NT2/D1 (cell line): ENCODE data around the gene RBMS3.

ENCODE experiments used
- YY1 ChIP-seq: IDR thresholded peaks from 2 replicates; pipeline ENCODE4 v1.6.1; 2011; ENCODE audit not compliant: insufficient read length, insufficient read depth
- ZNF274 ChIP-seq: IDR thresholded peaks from 2 replicates; pipeline ENCODE4 v1.6.1; 2011; ENCODE audit warnings: mild to moderate bottlenecking, low read depth, low read length

DNA sequence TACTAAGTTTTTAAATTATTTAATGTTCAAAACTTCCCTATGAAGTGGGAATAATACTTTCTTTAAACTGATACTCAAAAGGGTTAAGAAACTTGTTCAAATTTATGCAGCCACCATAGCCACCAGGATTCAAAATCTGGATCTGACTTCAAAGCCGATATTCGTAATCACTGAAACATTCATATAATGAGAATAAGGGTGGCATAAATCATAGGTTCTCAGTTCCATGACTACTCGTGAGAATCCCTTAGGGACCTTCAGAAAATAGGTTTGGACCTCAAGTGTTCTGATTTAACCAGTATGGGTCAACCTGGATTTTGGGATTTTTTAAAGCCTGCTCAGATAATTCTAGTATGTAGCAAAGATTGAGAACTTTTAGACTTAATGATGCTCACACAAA is 160.6 kb downstream of the RBMS3 start:
- TF ChIP-seq YY1 (no peak), ZNF274 (no peak)
